NCI-H146 treated with DMSO at 0.1 percent for 48 hours (cell line): ENCODE measurements around the gene UFM1.
A peak's percentile ranks its signal among the peaks of the same experiment; 100 is the strongest.
"Not testable (repeated sequence)": the region's sequence is repeated elsewhere in the genome, so short reads cannot be mapped to it uniquely, and the experiment has no call there.

Experiments used
- DNase-seq: peaks from one replicate; lab custom pipeline; 2025; ENCODE audit not compliant: unreplicated experiment; lab: John Stamatoyannopoulos, UW

The UFM1 gene

GRCh38 chr13:38349390-38350113, at the start of gene UFM1:
Gene UFM1, plus strand, starts transcription at chr13:38349851. Its CDS starts 69 bp downstream, at chr13:38349920.
- DNase-seq = peak; percentile 95

- DNase-seq = no peak
These were observed 48.4 kb upstream of the UFM1 start for GRCh38 chr13:38301236-38301635.

- no peak for DNase-seq
These were observed 45.8 kb upstream of the UFM1 start for GRCh38 chr13:38303816-38304320.

GRCh38 chr13:38308736-38309135, 40.9 kb upstream of the UFM1 start:
- no peak for DNase-seq

GRCh38 chr13:38309397-38309796, 40.3 kb upstream of the UFM1 start:
- DNase-seq = no peak

- DNase-seq = not testable (repeated sequence)
These were observed 38.5 kb upstream of the UFM1 start for GRCh38 chr13:38311175-38311574.

- DNase-seq = no peak
These were observed 33.5 kb upstream of the UFM1 start for GRCh38 chr13:38316129-38316528.

GRCh38 chr13:38321654-38322053, 28.0 kb upstream of the UFM1 start:
- DNase-seq = no peak

GRCh38 chr13:38325426-38325825, 24.2 kb upstream of the UFM1 start:
- no peak for DNase-seq

GRCh38 chr13:38328699-38329098, 21.0 kb upstream of the UFM1 start:
- DNase-seq = no peak

- DNase-seq = no peak
These were observed 14.8 kb upstream of the UFM1 start for GRCh38 chr13:38334845-38335244.

GRCh38 chr13:38338089-38338488, 11.6 kb upstream of the UFM1 start:
- DNase-seq = no peak

- DNase-seq = no peak
These were observed 9.0 kb upstream of the UFM1 start for GRCh38 chr13:38340624-38341023.

- DNase-seq = no peak
These were observed 8.4 kb upstream of the UFM1 start for GRCh38 chr13:38341149-38341692.

GRCh38 chr13:38346764-38347163, 2.9 kb upstream of the UFM1 start:
- no peak for DNase-seq

GRCh38 chr13:38348861-38349389, 726 bp upstream of the UFM1 start:
- DNase-seq = no peak

GRCh38 chr13:38350114-38350617, 515 bp downstream of the UFM1 start:
- DNase-seq = peak; percentile 49

GRCh38 chr13:38355595-38356119, 6.0 kb downstream of the UFM1 start:
- no peak for DNase-seq

- no peak for DNase-seq
These were observed 9.0 kb downstream of the UFM1 start for GRCh38 chr13:38358684-38359083.

- no peak for DNase-seq
These were observed 12.1 kb downstream of the UFM1 start for GRCh38 chr13:38361542-38362262.

GRCh38 chr13:38363219-38363618, 13.6 kb downstream of the UFM1 start:
- DNase-seq = no peak
